Skeletal muscle tissue (tissue), 4 donors: ENCODE measurements around the gene LRRTM3. TPM values are rescaled to one million over a fixed set of nuclear protein-coding genes. Genes with fewer than 3 reads are reported as not detected.

Experiments used
- H3K27ac ChIP-seq: one replicate; pipeline ENCODE4 v1.7.0; 2013; ENCODE audit warnings: mild to moderate bottlenecking, low read depth, low read length, inconsistent platforms
- H3K27me3 ChIP-seq, 3 donors: one replicate each; pipeline ENCODE4 v1.7.0; 2013; ENCODE audit warnings: low read length in 3 of 3; ENCODE audit not compliant: control insufficient read depth in 3 of 3, insufficient read depth in 3 of 3
- H3K36me3 ChIP-seq, 3 donors: one replicate each; pipeline ENCODE4 v1.7.0; 2013; ENCODE audit warnings: low read length in 3 of 3; ENCODE audit not compliant: control insufficient read depth in 3 of 3, insufficient read depth in 3 of 3
- H3K4me1 ChIP-seq, 3 donors: one replicate each; pipeline ENCODE4 v1.7.0; 2013; ENCODE audit warnings: low read length in 3 of 3, mild to moderate bottlenecking in 3 of 3; ENCODE audit not compliant: control insufficient read depth in 3 of 3, insufficient read depth in 3 of 3
- H3K4me3 ChIP-seq, 3 donors: one replicate each; pipeline ENCODE4 v1.7.0; 2013; ENCODE audit warnings: low read length in 3 of 3
- H3K9ac ChIP-seq, 3 donors: one replicate each; pipeline ENCODE4 v1.7.0; 2013; ENCODE audit warnings: low read length in 3 of 3, mild to moderate bottlenecking in 3 of 3, moderate library complexity in 2 of 3, low read depth in 1 of 3
- H3K9me3 ChIP-seq, 3 donors: one replicate each; pipeline ENCODE4 v1.7.0; 2013; ENCODE audit warnings: low read length in 3 of 3; ENCODE audit not compliant: control insufficient read depth in 3 of 3
- total RNA-seq: library from RNA; depleted of rRNA; stranded (reverse); fragments of >200 nt; gene quantifications from one replicate; pipeline ENCODE4 v1.2.3, GENCODE V29; 2014
- donor health status: Osteomylitis.

Gene LRRTM3
- total RNA-seq, 1 donor from 2014 or later: 1.0 TPM

DNA sequence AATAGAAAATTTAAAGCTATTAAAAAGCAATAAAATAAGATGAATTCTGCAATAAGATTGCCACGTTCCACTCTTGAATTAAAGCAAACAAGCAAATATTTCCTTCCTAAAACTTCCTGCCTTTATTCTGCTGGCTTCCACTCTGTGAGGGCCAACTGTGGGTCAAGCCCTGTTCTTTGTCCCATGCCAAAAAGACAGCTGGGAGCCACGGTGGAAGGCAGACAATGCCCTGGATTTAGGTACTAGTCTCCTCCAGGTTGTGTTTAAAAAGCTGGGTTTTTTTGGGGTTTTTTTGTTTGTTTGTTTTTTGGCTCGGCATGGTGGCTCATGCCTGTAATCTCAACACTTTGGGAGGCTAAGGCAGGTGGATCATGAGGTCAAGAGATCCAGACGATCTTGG is 39.1 kb downstream of the LRRTM3 start:
- no peak overlapping the region for H3K27ac ChIP-seq
- H3K36me3 ChIP-seq: no peaks in the 10 kb centered on the region
- H3K9ac ChIP-seq: no peak overlapping the region
- no peaks in the 10 kb centered on the region for H3K9me3 ChIP-seq
- H3K4me1 ChIP-seq: no peaks in the 10 kb centered on the region
- no peak overlapping the region for H3K4me3 ChIP-seq
- no peaks in the 10 kb centered on the region for H3K27me3 ChIP-seq

DNA sequence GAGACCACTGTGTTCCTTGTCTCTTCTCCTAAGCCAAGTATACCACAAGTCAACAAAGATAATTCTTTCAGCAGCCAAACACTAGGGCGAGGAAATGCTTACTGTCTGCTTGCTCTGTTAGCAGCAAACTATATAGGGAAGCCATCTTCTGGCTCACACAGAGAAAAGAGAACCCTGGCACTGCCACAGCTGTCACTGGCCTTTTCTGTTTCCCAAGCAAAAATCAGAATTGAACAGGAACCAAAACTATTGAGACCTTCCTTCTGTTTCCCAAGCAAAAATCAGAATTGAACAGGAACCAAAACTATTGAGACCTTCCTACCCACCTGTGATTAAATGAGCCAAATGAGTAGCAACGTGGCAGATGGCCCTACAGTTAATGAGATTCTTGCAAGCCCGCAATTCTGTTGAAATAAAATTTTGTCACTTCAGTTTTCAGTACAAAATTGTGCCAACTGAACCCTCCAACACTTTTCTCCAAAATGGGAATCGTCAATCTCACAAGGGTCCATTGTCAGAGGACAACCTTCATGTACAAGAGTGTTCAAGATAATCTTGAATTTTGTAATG is 54.5 kb downstream of the LRRTM3 start:
- Histone ChIP-seq H3K4me1 (no peaks in the 10 kb centered on the region), H3K36me3 (no peaks in the 10 kb centered on the region), H3K4me3 (no peak overlapping the region), H3K9ac (no peak overlapping the region), H3K27ac (no peak overlapping the region), H3K27me3 (no peaks in the 10 kb centered on the region), H3K9me3 (no peaks in the 10 kb centered on the region)

DNA sequence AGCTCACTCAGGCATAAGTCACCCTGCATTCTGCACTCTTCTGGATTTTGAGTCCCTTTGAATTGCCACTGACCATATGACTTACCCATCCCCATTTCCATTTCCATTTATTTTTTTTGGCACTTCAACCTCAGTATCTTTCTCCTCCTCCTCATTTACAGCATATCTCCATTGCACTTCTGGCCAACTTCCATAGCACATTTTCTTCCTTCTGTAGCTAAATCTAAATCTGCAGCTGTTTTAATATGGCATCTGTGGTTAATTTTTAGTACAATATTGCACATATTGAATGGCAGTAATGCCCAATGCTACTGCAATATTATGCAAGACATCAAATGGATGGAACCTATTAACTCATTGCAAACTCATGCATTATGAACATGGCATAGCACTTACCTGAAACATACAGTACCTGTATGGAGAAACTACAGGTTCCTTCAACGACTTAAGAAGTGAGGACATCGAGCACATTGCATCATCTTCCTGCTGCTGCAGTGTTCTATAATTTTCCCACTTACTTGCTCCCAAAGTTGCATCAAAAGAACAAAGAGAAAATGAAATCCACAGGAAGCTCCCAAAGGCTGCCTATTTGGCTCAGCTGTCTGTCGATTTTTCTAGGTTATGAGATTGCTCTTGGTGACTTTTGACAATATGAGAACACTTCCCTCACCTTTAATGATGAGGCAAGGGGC is 55.7 kb downstream of the LRRTM3 start:
- no peak overlapping the region for H3K4me3 ChIP-seq
- no peaks in the 10 kb centered on the region for H3K9me3 ChIP-seq
- no peak overlapping the region for H3K9ac ChIP-seq
- H3K36me3 ChIP-seq: no peaks in the 10 kb centered on the region
- H3K27ac ChIP-seq: no peak overlapping the region
- H3K4me1 ChIP-seq: no peaks in the 10 kb centered on the region
- no peaks in the 10 kb centered on the region for H3K27me3 ChIP-seq

DNA sequence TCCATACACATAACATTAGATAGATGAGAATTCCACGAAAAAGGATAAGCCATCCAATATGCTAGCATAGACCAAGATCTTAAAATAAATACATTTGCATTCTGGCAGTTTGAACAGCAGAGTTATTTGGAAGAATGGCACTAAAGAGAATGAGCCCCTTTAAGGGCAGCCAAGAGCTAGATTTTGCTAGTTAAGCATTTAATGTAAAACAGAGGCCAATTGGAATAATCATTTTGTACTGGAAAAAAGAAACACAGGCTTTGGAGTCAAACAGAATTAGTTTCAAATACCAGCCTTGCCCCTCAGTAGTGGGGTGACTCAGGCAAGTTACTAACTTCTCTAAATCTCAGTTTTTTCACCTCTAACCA is 56.2 kb downstream of the LRRTM3 start:
- Histone ChIP-seq H3K36me3 (no peaks in the 10 kb centered on the region), H3K4me1 (no peaks in the 10 kb centered on the region), H3K4me3 (no peak overlapping the region), H3K27me3 (no peaks in the 10 kb centered on the region), H3K9ac (no peak overlapping the region), H3K9me3 (no peaks in the 10 kb centered on the region), H3K27ac (no peak overlapping the region)

DNA sequence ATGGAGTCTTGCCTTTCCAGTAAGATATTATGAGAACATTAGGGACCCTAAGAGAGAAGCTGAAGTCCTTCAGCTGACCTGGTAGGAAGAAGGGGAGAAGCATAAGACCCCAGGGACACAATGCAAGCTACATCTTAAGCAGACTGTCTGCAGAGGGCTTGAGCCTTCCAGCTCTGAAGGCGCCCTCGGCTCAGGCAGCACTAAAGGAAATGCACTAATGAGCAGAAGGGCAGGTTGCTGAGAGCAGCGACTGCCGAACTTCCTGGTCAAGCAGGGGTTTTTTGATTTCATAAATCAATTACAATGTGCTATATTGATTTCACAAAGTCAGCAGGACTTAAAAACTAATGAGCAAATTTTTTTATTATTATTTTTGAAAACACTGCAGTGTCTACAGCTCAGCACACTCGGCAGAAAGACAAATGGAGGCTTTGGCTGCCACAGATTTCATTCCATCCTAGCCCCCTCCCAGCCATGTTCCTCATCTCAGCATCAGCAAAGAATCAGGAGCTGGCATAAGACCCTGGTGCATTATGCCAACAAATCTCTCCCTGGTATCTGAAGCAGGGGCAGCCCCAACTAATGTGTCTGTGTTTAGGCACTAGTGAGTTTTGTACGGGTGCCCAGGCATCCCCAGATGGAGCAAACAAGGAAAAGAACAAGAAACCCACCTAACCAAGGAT is 57.1 kb downstream of the LRRTM3 start:
- Histone ChIP-seq H3K27me3 (no peaks in the 10 kb centered on the region), H3K27ac (no peak overlapping the region), H3K36me3 (no peaks in the 10 kb centered on the region), H3K9ac (no peak overlapping the region), H3K4me1 (no peaks in the 10 kb centered on the region), H3K9me3 (no peaks in the 10 kb centered on the region), H3K4me3 (no peak overlapping the region)

DNA sequence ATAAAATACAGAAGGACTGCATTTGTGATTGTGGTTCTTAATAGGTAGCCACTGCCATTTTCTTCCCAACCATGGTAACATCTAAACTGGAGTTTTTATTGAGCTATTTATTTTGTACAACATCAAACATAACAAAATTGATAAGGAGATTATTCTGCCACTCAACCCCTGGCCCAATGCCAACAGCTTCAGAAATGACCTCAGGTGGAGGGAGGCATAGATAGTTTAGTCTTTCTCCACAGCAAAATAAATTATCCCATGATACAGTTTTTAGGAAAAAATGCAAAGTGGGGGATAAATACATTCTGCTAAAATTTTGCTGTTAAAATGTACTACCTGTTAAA is 57.6 kb downstream of the LRRTM3 start:
- H3K9ac ChIP-seq: no peak overlapping the region
- H3K4me3 ChIP-seq: no peak overlapping the region
- H3K36me3 ChIP-seq: no peaks in the 10 kb centered on the region

DNA sequence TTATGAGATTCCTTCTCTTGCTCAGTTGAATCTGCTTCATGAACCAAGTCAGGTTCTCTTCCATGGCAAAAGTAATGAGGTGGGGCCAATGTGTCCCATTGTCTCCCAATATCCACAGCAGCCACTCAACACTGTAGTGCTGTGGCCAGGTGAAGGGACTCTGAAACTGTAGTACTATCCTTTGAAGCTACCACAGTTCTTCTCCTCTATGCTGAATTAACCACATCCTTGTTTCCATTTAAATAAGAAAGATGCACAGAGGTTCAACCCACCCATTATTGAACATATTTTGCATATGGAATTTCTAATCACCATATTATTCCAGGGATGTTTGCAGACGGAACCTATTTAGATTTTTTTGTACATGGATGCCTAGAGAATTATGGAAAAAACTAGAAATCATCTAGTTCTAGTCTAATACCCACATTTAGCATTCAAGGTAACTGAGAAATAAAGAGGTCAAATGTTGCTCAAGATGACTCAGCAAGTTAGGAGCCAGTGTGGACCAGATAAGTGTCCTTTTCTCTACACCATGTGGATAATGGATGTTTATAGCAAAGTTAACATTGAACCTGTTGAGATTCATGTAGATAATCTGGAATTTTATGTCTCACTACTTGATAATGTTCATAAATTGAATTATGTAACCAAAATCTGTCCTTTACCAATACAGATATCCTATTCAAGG is 64.5 kb downstream of the LRRTM3 start:
- Histone ChIP-seq H3K36me3 (no peaks in the 10 kb centered on the region), H3K4me1 (no peaks in the 10 kb centered on the region), H3K4me3 (no peak overlapping the region), H3K27me3 (no peaks in the 10 kb centered on the region), H3K27ac (no peak overlapping the region), H3K9ac (no peak overlapping the region), H3K9me3 (no peaks in the 10 kb centered on the region)

More for the DNA sequence above, 57.6 kb downstream of the LRRTM3 start:
- no peak overlapping the region for H3K27ac ChIP-seq
- H3K27me3 ChIP-seq: no peaks in the 10 kb centered on the region
- no peaks in the 10 kb centered on the region for H3K4me1 ChIP-seq
- no peaks in the 10 kb centered on the region for H3K9me3 ChIP-seq

DNA sequence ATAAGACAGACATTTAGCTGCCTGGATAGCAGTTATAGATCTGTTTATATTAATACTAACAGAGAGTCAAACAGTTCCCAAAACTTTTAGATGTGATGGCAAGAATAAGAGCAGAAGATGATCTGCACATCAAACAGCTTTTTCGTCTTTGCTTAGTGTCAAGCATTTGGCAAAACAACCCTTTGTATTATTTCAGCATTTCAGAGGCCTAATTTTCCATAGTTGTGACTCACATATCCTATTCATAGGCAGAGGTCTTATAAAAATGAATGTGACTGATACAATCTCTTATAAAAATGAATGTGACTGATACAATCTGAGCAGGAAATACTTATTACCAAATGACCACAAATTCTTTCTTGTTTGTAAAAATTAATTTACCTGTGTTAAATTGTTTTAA is 71.2 kb downstream of the LRRTM3 start:
- no peaks in the 10 kb centered on the region for H3K27me3 ChIP-seq
- H3K4me1 ChIP-seq: no peaks in the 10 kb centered on the region
- H3K9me3 ChIP-seq: no peaks in the 10 kb centered on the region
- no peak overlapping the region for H3K27ac ChIP-seq
- no peak overlapping the region for H3K9ac ChIP-seq
- H3K4me3 ChIP-seq: no peak overlapping the region
- no peaks in the 10 kb centered on the region for H3K36me3 ChIP-seq

DNA sequence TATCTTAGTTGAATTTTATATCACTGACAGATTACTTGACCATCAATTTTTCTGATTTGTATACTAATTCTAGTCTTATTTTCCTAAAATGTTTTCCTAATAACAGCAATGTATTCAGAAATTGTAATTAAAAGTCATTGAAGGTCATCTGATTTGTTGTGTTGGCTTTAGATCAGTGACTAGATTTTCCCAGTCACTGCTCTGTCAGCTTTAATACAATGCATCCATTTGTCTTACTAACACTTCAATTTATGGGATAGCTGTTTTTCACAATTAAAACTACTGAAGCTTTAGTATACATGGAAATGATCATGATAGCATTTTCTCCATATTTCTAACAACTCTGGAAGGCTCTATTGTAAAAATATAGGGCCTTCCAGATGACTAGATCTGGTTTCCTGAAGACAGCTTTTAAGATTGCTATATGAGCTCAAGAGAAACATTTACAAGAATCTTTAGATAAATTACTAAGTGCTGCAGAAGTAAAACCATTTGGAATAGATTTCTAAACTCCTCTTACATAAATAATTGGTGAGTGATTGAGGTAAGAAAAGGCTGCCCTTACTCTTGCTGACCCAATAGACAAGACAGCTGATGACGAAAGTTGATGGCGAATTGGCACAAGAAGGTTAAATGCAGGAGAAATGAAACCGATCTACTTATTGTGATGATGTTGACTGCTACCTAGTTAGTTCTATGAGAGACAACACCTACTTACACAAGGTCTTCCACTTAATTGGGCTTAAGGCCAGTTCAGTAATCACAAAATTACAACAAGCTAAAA is 74.1 kb downstream of the LRRTM3 start:
- no peaks in the 10 kb centered on the region for H3K27me3 ChIP-seq
- no peaks in the 10 kb centered on the region for H3K4me1 ChIP-seq
- H3K27ac ChIP-seq: no peak overlapping the region
- H3K9me3 ChIP-seq: no peaks in the 10 kb centered on the region
- H3K36me3 ChIP-seq: no peaks in the 10 kb centered on the region
- no peak overlapping the region for H3K4me3 ChIP-seq
- no peak overlapping the region for H3K9ac ChIP-seq
